ENCODE measurements around the gene SREBF1.

The SREBF1 gene

DNA sequence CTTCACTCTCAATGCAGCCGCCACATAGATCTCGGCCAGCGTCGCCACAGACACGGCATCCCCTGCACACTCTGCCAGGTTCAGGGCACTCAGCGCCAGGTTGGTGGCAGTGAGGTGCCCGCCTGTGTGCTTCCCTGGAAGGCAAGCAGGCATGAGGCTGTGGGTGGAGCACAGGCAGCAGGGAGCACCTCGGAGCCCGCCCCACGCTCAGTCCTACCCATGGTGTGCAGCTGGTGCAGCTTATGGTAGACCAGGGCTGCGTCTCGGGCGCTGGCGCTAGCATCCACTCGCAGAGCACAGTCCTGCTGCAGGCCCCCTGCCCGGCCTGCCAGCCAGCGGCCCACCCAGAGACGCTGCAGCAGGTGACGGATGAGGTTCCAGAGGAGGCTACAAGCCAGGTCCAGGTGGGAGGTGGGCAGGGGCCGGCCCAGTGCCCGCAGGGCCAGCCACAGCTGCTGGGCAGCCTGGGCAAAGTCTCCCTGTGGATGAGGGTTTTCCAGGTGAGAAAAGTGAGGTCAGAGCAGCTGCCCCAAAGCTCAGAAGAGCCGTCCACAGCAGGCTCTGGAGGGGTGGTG, 20.5 kb downstream of the SREBF1 start:
- DNase-seq (ENCODE audit: low read depth), result no peak
- TF ChIP-seq CTCF (IDR thresholded peaks at IDR 0.05; ENCODE audit: control insufficient read depth, extremely low read depth, insufficient read depth), result no peak
- no peak overlapping the region for H3K4me3 ChIP-seq (ENCODE audit: low read depth, low read length)

DNA sequence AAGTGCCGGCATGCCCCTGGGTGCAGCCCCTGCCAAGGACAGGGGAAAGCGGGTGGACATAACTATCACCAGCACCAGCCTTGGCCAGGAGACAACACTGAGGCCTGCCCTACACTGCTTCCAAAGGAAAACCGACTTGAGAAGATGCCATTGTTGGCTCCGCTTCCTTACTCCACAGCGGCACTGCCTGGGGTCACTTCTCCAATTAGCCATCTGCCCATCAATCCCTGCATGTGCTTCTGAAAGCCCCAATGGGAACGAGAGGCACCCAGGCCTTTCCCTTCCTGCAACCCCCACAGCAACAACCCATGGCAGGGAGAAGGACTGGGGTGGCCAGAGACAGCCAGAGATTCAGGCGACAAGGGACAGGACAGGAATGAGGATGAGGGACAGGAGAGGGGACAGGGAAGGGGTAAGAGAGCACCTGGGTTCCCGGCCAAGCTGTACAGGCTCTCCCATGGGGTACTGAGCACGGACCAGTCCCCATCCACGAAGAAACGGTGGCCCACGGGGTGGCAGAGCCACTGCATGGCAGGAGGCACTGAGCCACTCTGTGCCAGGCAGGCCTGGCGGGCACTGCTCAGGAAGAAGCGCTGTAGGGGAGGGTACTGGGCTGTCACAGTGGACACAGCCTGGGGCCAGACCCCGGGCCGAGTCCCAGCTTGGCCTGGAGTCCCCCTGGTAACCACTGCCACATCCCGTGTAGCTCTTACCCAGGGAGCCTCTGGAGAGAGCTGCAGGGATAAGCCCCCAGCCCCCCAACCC, 21.2 kb downstream of the SREBF1 start:
- H3K4me3 ChIP-seq (ENCODE audit: low read depth, low read length), result no peak overlapping the region
- DNase-seq (ENCODE audit: low read depth), result no peak
- TF ChIP-seq CTCF (IDR thresholded peaks at IDR 0.05; ENCODE audit: control insufficient read depth, extremely low read depth, insufficient read depth), result no peak

DNA sequence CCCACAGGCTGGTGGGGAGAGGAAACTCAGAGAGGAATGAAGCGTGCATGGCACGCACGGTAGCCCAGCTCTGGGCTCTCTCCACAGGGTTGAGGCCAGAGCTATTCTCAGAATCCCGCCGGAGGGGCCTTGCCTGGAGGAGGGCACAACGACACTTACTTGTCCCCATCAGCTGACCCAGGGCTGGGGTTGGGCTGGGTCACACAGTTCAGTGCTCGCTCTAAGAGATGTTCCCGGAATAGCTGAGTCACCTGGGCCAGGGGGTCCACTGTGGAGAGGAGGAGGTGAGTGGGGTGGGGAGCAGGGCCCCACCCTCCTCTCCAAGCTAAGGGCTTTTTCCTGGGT, 21.8 kb downstream of the SREBF1 start:
- no peak overlapping the region for H3K4me3 ChIP-seq (ENCODE audit: low read depth, low read length)
- no peak for DNase-seq (ENCODE audit: low read depth)
- no peak for TF ChIP-seq CTCF (IDR thresholded peaks at IDR 0.05; ENCODE audit: control insufficient read depth, extremely low read depth, insufficient read depth)

DNA sequence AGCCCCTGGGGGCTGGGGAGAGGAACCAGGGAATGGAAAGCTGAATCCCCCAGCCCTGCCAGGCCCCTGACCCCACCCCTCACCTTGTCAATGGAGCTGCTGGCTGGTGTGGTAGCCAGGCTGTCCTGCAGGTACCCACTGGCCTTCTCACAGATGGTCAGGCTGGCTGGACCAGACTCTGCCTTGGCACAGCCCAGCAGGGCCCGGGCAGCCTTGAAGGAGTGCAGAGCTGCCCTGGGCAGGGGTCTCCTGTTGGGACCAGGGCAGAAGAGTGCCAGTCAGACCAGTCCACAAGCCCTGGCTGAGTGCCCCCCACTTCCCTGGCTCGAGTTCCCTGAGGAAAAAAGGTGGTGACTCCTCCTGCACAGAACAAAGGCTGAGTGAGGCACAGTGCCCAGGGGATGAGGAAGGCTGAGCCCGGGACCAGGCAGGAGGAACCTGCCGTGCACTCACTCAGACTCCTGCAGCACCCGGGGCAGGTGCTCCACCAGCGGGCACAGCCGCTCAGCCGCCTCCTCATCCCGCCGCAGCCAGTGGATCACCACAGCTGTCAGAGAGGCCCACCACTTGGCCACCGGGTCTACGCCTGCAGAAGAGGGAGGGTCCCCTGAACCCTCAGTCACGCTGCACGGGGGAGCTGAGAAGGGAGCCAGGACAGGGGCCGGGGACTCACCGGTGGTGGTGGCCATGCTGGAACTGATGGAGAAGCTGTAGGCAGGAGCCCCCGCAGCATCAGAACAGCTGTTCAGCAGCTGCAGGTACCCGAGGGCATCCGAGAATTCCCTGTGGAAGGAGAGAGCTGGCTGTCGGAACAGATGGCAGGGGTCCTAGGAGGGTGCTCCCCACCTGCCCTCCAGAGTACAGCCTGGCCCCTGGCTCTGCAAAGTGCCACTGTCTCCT, 22.4 kb downstream of the SREBF1 start:
- no peak overlapping the region for H3K4me3 ChIP-seq (ENCODE audit: low read depth, low read length)
- no peak for DNase-seq (ENCODE audit: low read depth)
- TF ChIP-seq CTCF (IDR thresholded peaks at IDR 0.05; ENCODE audit: control insufficient read depth, extremely low read depth, insufficient read depth), result no peak

DNA sequence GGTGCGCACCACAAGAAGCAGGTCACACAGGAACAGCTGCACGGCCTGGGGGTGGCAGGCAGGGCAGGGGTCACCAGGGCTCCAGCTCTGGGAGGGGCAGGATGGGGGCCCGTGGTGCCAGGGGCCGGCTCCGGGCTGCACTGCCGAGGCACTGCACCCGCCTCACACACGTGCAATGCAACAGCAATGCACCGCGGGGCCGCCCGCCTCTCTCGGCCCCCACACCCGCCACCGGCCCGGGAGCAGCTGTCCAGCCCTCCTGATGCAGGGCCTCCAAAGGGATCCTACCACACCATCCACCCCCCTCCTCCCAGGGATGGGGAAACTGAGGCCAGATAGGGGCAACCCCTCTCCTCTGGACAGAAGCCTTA, 23.1 kb downstream of the SREBF1 start:
- TF ChIP-seq CTCF (IDR thresholded peaks at IDR 0.05; ENCODE audit: control insufficient read depth, extremely low read depth, insufficient read depth), result no peak
- no peak for DNase-seq (ENCODE audit: low read depth)
- no peak overlapping the region for H3K4me3 ChIP-seq (ENCODE audit: low read depth, low read length)

DNA sequence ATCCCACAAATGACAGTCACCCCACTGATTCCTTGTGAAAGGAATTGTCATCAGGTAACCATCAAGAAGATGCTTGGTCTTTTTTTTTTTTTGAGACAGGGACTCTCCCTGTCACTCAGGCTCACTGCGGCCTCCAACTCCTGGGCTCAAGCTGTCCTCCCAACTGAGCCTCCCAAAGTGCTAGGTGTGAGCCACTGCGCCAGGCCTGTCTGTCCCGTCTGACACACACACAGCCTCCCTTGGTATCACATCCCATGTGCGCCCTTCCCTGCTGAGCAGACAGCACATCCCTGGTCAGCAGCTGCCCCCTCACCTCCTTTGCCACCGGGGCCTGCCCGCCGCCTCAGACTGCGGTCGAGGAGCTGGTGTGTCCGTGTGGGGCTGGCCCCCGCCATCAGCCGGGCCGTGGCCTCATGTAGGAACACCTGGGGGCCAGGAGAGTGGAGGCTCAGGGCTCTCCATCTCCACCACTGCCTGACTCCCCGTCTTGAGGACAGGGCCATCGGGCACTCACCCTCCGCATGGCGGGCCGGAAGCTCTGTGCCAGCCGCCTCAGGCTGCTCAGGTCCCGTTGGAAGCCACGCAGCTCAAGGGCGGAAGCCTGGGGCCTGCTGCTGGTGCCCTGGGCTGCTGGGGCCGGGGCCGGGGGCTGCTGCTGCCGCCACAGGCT, 23.6 kb downstream of the SREBF1 start:
- no peak for DNase-seq (ENCODE audit: low read depth)
- TF ChIP-seq CTCF (IDR thresholded peaks at IDR 0.05; ENCODE audit: control insufficient read depth, extremely low read depth, insufficient read depth), result no peak
- H3K4me3 ChIP-seq (ENCODE audit: low read depth, low read length), result no peak overlapping the region
